Activated B cell treated with CpG ODN at 0.5 μM for 24 hours (primary cell): Measurements from ENCODE around the gene SGK1. TPM values are rescaled to one million over a fixed set of nuclear protein-coding genes. Genes with fewer than 3 reads are reported as not detected.
"Not testable (repeated sequence)": the region's sequence is repeated elsewhere in the genome, so short reads cannot be mapped to it uniquely, and the experiment has no call there.

Source experiments
- ATAC-seq: fragments of 200-7000 bp; cut with Tn5 transposase; one replicate; pipeline ENCODE4 v1.10.0; 2021; ENCODE audit warnings: low read depth, mild to moderate bottlenecking, moderate library complexity
- CTCF ChIA-PET: fragments of 350-600 bp; sonication (Branson Sonifier 250); formaldehyde crosslinking; loops from one replicate; lab custom pipeline; 2021; ENCODE audit warnings: antibody characterized with exemption; lab: Charles Lee
- POLR2A ChIA-PET: fragments of 350-600 bp; sonication (Branson Sonifier 250); formaldehyde crosslinking; loops from one replicate; lab custom pipeline; 2021; ENCODE audit warnings: antibody characterized with exemption; lab: Charles Lee
- DNase-seq: peaks from one replicate; pipeline ENCODE4 v3.0.0; 2022
- H3K27ac Mint-ChIP-seq: one replicate; pipeline ENCODE4 v1.8.0; 2020; ENCODE audit warnings: mixed read lengths
- H3K27me3 Mint-ChIP-seq: one replicate; pipeline ENCODE4 v1.8.0; 2021; ENCODE audit warnings: mixed read lengths
- H3K36me3 Mint-ChIP-seq: one replicate; pipeline ENCODE4 v1.8.0; 2021; ENCODE audit warnings: low read depth, mixed read lengths
- H3K4me1 Mint-ChIP-seq: one replicate; pipeline ENCODE4 v1.8.0; 2021; ENCODE audit warnings: mixed read lengths
- H3K4me3 Mint-ChIP-seq: one replicate; pipeline ENCODE4 v1.8.0; 2020; ENCODE audit warnings: mild to moderate bottlenecking, mixed read lengths
- H3K9me3 Mint-ChIP-seq: one replicate; pipeline ENCODE4 v1.8.0; 2020; ENCODE audit warnings: mixed read lengths
- intact Hi-C: fragments of 100-400 bp; cut with micrococcal nuclease; formaldehyde crosslinking; loops from one replicate; pipeline ENCODE4 v1.15.1; 2024
- total RNA-seq: library from RNA; stranded (reverse); gene quantifications from 2 replicates; pipeline ENCODE4 v1.2.3, GENCODE V29; 2022
- TF ChIP-seq, protein P1 (sequence below): fragments of 200-600 bp; IDR thresholded peaks from one replicate; pipeline ENCODE4 v1.8.0; 2022; ENCODE audit warnings: antibody characterized with exemption, mild to moderate bottlenecking

SGK1 gene
- total RNA-seq, 1 donor from 2014 or later, result 36.2 TPM

DNA sequence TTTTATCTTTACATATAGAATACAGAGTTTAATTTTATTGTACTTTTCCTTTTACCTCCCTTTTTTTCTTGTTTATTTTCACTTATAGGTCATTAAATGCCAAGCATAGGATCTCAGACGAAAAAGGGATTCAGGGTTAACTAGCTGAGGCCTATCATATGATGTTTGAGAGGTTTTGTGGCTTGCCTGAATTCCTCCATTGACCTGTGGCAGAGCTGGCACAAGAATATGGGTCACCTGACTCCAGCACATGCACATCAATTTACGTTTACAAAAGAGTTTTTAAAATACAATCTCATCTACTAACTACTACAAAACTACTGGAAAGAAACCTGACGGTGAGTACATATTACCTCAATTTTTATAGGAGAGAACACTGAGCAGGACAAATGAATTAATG, 60.4 kb downstream of the SGK1 start:
- no peaks in the 10 kb centered on the region for H3K27me3 Mint-ChIP-seq
- no peaks in the 10 kb centered on the region for H3K4me1 Mint-ChIP-seq
- CTCF ChIA-PET, result no interaction called here
- H3K9me3 Mint-ChIP-seq, result no peaks in the 10 kb centered on the region
- TF ChIP-seq, protein P1, sequence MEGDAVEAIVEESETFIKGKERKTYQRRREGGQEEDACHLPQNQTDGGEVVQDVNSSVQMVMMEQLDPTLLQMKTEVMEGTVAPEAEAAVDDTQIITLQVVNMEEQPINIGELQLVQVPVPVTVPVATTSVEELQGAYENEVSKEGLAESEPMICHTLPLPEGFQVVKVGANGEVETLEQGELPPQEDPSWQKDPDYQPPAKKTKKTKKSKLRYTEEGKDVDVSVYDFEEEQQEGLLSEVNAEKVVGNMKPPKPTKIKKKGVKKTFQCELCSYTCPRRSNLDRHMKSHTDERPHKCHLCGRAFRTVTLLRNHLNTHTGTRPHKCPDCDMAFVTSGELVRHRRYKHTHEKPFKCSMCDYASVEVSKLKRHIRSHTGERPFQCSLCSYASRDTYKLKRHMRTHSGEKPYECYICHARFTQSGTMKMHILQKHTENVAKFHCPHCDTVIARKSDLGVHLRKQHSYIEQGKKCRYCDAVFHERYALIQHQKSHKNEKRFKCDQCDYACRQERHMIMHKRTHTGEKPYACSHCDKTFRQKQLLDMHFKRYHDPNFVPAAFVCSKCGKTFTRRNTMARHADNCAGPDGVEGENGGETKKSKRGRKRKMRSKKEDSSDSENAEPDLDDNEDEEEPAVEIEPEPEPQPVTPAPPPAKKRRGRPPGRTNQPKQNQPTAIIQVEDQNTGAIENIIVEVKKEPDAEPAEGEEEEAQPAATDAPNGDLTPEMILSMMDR, result no peak
- no peak overlapping the region for H3K27ac Mint-ChIP-seq
- DNase-seq (no peak), ATAC-seq (no peak)
- H3K36me3 Mint-ChIP-seq, result no peaks in the 10 kb centered on the region
- no peak overlapping the region for H3K4me3 Mint-ChIP-seq
- intact Hi-C loops, result no loop called here
- POLR2A ChIA-PET, result no interaction called here

DNA sequence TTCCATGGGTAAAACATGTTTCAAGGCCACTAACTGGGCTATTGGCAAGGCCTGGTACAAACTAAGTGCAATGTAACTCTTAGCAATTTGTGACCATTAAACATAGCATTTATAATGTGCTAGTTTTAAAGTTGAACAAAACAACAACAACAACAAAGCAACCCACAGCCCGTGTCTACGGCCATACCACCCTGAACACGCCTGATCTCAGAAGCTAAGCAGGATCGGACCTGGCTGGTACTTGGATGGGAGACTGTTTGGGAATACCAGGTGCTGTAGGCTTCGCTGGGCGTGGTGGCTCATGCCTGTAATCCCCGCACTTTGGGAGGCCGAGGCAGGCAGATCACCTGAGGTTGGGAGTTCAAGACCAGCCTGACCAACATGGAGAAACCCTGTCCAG, 61.0 kb downstream of the SGK1 start:
- no peak overlapping the region for H3K4me3 Mint-ChIP-seq
- H3K27me3 Mint-ChIP-seq, result no peaks in the 10 kb centered on the region
- no peaks in the 10 kb centered on the region for H3K9me3 Mint-ChIP-seq
- intact Hi-C loops, result no loop called here
- H3K4me1 Mint-ChIP-seq, result no peaks in the 10 kb centered on the region
- H3K27ac Mint-ChIP-seq, result no peak overlapping the region
- CTCF ChIA-PET, result no interaction called here
- POLR2A ChIA-PET, result no interaction called here
- no peak for ATAC-seq
- TF ChIP-seq, protein P1, result no peak
- DNase-seq, result no peak
- no peaks in the 10 kb centered on the region for H3K36me3 Mint-ChIP-seq

DNA sequence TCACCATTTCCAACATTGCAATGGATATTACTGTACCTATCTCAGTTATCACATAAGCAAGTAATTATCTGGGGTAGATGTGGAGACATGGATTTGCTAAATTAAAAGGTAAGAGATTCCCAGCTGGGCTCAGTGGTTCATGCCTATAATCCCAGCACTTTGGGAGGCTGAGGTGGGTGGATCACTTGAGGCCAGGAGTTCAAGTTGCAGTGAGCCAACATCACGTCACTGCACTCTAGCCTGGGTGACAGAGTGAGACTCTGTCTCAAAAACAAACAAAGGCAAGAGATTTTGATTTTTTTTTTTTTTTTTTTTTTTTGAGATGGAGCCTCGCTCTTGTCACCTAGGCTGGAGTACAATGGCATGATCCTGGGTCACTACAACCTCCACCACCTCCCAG, 62.6 kb downstream of the SGK1 start:
- ATAC-seq, H3K4me3 Mint-ChIP-seq, H3K4me1 Mint-ChIP-seq, H3K27me3 Mint-ChIP-seq, POLR2A ChIA-PET, H3K9me3 Mint-ChIP-seq, H3K27ac Mint-ChIP-seq, H3K36me3 Mint-ChIP-seq, DNase-seq, intact Hi-C loops, CTCF ChIA-PET: not testable (repeated sequence)

DNA sequence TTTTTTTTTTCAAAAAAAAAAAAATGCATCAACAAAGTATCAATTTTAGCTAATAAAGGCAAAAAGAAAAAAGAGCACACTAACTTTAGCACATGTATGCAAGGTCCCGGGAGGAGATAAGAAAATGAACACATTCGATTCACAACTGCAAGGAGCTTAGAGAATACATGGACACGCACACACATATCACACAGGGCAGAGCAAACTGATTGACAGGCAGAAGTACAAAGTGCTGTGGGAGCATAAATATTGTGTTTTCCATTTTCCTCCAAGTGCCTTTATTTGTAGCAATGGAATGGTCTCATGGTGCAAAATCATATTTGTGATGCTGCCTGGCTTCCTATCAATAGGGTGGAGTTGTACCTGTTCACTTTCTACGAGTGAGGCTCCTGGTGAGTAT, 63.8 kb downstream of the SGK1 start:
- Mint-ChIP-seq H3K27me3 (no peaks in the 10 kb centered on the region), H3K4me1 (peaks cover 14% of the 10 kb centered on the region), H3K36me3 (no peaks in the 10 kb centered on the region), H3K9me3 (no peaks in the 10 kb centered on the region), H3K4me3 (no peak overlapping the region), H3K27ac (no peak overlapping the region)
- intact Hi-C loops, result no loop called here
- CTCF ChIA-PET, result no interaction called here
- POLR2A ChIA-PET, result interaction anchor here (0.9 kb wide), 1 partner anchor 15 kb away, joined by 8 read pairs; no protein-coding TSS in a partner anchor
- DNase-seq (no peak), ATAC-seq (no peak)
- TF ChIP-seq, protein P1, result no peak

DNA sequence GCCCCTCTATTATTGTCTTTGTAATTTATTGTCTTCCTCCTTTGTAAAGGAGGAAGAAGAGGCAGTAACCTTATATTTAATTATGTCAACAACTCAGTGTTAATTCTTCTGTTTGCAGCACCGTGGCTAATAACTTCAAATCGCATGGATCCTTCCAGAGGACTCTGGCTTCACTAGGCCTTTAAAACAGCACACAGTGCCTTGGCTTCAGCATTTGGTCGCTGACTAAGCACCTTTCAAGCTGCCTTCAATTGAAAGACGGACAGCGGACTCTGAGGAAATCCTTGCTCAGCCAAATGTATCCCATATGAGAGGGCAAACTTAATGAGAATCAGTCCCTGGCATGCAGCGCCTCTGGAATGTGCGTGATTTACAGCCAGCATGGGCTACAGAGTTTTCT, 64.2 kb downstream of the SGK1 start:
- no peak for DNase-seq
- H3K4me3 Mint-ChIP-seq, result no peak overlapping the region
- TF ChIP-seq, protein P1, result no peak
- no peaks in the 10 kb centered on the region for H3K27me3 Mint-ChIP-seq
- H3K36me3 Mint-ChIP-seq, result no peaks in the 10 kb centered on the region
- intact Hi-C loops, result no loop called here
- H3K27ac Mint-ChIP-seq, result no peak overlapping the region
- ATAC-seq, result no peak
- ChIA-PET CTCF (no interaction called here), POLR2A (interaction anchor here (0.5 to 0.9 kb wide), 2 partner anchors 15 to 16 kb away, joined by 3 to 8 read pairs; no protein-coding TSS in a partner anchor)
- no peaks in the 10 kb centered on the region for H3K9me3 Mint-ChIP-seq
- peaks cover 19% of the 10 kb centered on the region for H3K4me1 Mint-ChIP-seq

DNA sequence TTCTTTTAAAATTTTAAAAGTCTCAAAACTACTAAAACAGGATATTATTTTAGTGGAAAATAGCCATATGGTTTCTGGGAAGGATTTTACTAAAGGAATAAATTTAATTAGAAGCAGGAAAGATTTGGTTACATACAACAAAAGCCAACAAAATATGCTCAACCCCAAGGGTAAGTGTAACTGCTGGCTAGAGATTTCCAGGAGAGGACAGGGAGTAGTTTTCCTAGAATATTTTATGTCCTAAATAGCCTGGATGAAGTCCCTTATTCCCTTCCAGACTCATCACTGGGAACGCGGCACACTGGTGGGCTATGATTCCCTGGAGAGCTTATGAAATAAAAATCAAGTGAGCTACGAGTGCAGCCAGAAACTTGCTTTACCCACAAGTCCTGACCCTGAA, 66.6 kb downstream of the SGK1 start:
- DNase-seq (no peak), ATAC-seq (no peak)
- Mint-ChIP-seq H3K27ac (no peak overlapping the region), H3K9me3 (no peaks in the 10 kb centered on the region), H3K4me1 (peaks cover 41% of the 10 kb centered on the region), H3K27me3 (no peaks in the 10 kb centered on the region), H3K36me3 (no peaks in the 10 kb centered on the region), H3K4me3 (no peak overlapping the region)
- TF ChIP-seq, protein P1, result no peak
- ChIA-PET POLR2A (no interaction called here), CTCF (no interaction called here)
- intact Hi-C loops, result no loop called here
